ENCODE results near the gene MPDZ. TPM values are rescaled to one million over a fixed set of nuclear protein-coding genes. Genes with fewer than 3 reads are reported as not detected.
"Not testable (repeated sequence)": the region's sequence is repeated elsewhere in the genome, so short reads cannot be mapped to it uniquely, and the experiment has no call there.

The MPDZ gene
- total RNA-seq, 4 donors from 2014 or later: 17.9 to 29.6 (median 23.5) TPM

- Histone ChIP-seq H3K9me3 (no peaks in the 10 kb centered on the region), H3K27me3 (no peaks in the 10 kb centered on the region), H3K4me1 (no peaks in the 10 kb centered on the region), H3K4me3 (no peak overlapping the region), H3K27ac (no peak overlapping the region), H3K36me3 (no peaks in the 10 kb centered on the region)
- ATAC-seq: no peak
- in situ Hi-C loops (cut with MboI; ENCODE audit: low sequenced_read_pairs in 4 of 4) (no loop called here), intact Hi-C loops (cut with DNase I; ENCODE audit: low total_unique reads) (no loop called here)
- no peak for TF ChIP-seq POLR2A (IDR thresholded peaks at IDR 0.05)
- TF ChIP-seq CTCF (IDR thresholded peaks at IDR 0.05 in 4 of 5, conservative IDR thresholded peaks at IDR 0.05 in 1 of 5): no peak
- no peak for DNase-seq
Measured at GRCh38 chr9:13239208-13239607, 40.3 kb downstream of the MPDZ start.

GRCh38 chr9:13234932-13235331 is 44.6 kb downstream of the MPDZ start:
- Histone ChIP-seq H3K36me3 (no peaks in the 10 kb centered on the region), H3K27ac (no peak overlapping the region), H3K27me3 (no peaks in the 10 kb centered on the region), H3K4me1 (no peaks in the 10 kb centered on the region), H3K4me3 (no peak overlapping the region), H3K9me3 (no peaks in the 10 kb centered on the region)
- no peak for DNase-seq
- TF ChIP-seq POLR2A (IDR thresholded peaks at IDR 0.05) (no peak), CTCF (IDR thresholded peaks at IDR 0.05 in 4 of 5, conservative IDR thresholded peaks at IDR 0.05 in 1 of 5) (no peak)
- in situ Hi-C loops (cut with MboI; ENCODE audit: low sequenced_read_pairs in 4 of 4) (no loop called here), intact Hi-C loops (cut with DNase I; ENCODE audit: low total_unique reads) (no loop called here)
- ATAC-seq: no peak

- no peak overlapping the region for H3K27ac ChIP-seq
- intact Hi-C loops (cut with DNase I; ENCODE audit: low total_unique reads) (no loop called here), in situ Hi-C loops (cut with MboI; ENCODE audit: low sequenced_read_pairs in 4 of 4) (no loop called here)
- DNase-seq (no peak), ATAC-seq (no peak)
- TF ChIP-seq CTCF (IDR thresholded peaks at IDR 0.05 in 4 of 5, conservative IDR thresholded peaks at IDR 0.05 in 1 of 5) (no peak), POLR2A (IDR thresholded peaks at IDR 0.05) (no peak)
- H3K27me3 ChIP-seq: no peaks in the 10 kb centered on the region
- no peaks in the 10 kb centered on the region for H3K4me1 ChIP-seq
- no peaks in the 10 kb centered on the region for H3K36me3 ChIP-seq
- H3K4me3 ChIP-seq: no peak overlapping the region
- no peaks in the 10 kb centered on the region for H3K9me3 ChIP-seq
Measured at GRCh38 chr9:13228431-13228830, 51.1 kb downstream of the MPDZ start.

- intact Hi-C loops (cut with DNase I; ENCODE audit: low total_unique reads): no loop called here
- DNase-seq: no peak
- no peaks in the 10 kb centered on the region for H3K36me3 ChIP-seq
- no peak overlapping the region for H3K27ac ChIP-seq
- H3K9me3 ChIP-seq: no peaks in the 10 kb centered on the region
- no peaks in the 10 kb centered on the region for H3K4me1 ChIP-seq
- H3K4me3 ChIP-seq: no peak overlapping the region
- no peak for ATAC-seq
- in situ Hi-C loops (cut with MboI; ENCODE audit: low sequenced_read_pairs in 4 of 4): loop anchor here in 1 of 4 donors (25.0 kb wide), 1 partner anchor 1213 kb away; no protein-coding TSS in a partner anchor
- no peak for TF ChIP-seq CTCF (IDR thresholded peaks at IDR 0.05 in 4 of 5, conservative IDR thresholded peaks at IDR 0.05 in 1 of 5)
- TF ChIP-seq POLR2A (IDR thresholded peaks at IDR 0.05): no peak
- no peaks in the 10 kb centered on the region for H3K27me3 ChIP-seq
Measured at GRCh38 chr9:13224366-13224765, 55.1 kb downstream of the MPDZ start.

GRCh38 chr9:13222733-13223132 is 56.8 kb downstream of the MPDZ start:
- H3K36me3 ChIP-seq; DNase-seq; intact Hi-C loops (cut with DNase I; ENCODE audit: low total_unique reads); H3K27ac ChIP-seq; ATAC-seq; H3K9me3 ChIP-seq; H3K4me3 ChIP-seq; H3K4me1 ChIP-seq; H3K27me3 ChIP-seq: not testable (repeated sequence)
- in situ Hi-C loops (cut with MboI; ENCODE audit: low sequenced_read_pairs in 4 of 4): loop anchor here in 1 of 4 donors (25.0 kb wide), 1 partner anchor 1215 kb away; no protein-coding TSS in a partner anchor

All from gastrocnemius medialis (tissue), 4 donors.